Retinal pigment epithelial cell (primary cell): ENCODE results near the gene SIL1.

Source experiments
- DNase-seq: peaks from one replicate; pipeline ENCODE4 v3.0.0-alpha.2; 2010; ENCODE audit warnings: low read depth
- H3K4me3 ChIP-seq: 2 replicates; pipeline ENCODE4 v1.5.1; 2011; ENCODE audit warnings: mild to moderate bottlenecking, low read length, control low read depth, moderate library complexity
- CTCF ChIP-seq: conservative IDR thresholded peaks from 2 replicates; pipeline ENCODE4 v1.5.1; 2011; ENCODE audit warnings: low read depth, low read length, control low read depth, inconsistent platforms

The SIL1 gene

GRCh38 chr5:138953387-138954256 lies 244.5 kb downstream of the SIL1 start:
- peak; percentile 52 for DNase-seq
- no peak for TF ChIP-seq CTCF
- no peak overlapping the region for H3K4me3 ChIP-seq

DNA sequence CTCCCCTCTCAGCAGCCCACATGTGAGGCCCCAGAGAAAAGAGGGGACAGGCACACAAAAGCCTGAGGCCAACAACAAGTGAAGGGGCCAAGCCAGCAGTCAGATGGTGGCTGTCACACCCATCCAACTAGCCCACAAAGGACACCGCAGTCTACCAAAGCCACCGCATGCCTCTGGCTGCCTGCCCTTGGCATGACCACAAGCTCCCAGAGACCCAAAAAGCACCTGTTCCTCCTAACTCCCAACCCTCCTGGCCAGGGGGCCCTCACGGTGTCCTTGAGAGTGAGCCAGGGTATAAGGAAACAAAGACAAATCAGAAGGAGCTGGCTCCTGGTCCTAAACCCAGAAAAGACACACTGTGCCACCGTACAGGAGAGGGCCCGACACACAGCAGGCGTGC lies 245.2 kb downstream of the SIL1 start:
- TF ChIP-seq CTCF = no peak
- no peak overlapping the region for H3K4me3 ChIP-seq
- DNase-seq = no peak

GRCh38 chr5:138951986-138952735 lies 246.0 kb downstream of the SIL1 start:
- no peak overlapping the region for H3K4me3 ChIP-seq
- TF ChIP-seq CTCF = no peak
- no peak for DNase-seq

DNA sequence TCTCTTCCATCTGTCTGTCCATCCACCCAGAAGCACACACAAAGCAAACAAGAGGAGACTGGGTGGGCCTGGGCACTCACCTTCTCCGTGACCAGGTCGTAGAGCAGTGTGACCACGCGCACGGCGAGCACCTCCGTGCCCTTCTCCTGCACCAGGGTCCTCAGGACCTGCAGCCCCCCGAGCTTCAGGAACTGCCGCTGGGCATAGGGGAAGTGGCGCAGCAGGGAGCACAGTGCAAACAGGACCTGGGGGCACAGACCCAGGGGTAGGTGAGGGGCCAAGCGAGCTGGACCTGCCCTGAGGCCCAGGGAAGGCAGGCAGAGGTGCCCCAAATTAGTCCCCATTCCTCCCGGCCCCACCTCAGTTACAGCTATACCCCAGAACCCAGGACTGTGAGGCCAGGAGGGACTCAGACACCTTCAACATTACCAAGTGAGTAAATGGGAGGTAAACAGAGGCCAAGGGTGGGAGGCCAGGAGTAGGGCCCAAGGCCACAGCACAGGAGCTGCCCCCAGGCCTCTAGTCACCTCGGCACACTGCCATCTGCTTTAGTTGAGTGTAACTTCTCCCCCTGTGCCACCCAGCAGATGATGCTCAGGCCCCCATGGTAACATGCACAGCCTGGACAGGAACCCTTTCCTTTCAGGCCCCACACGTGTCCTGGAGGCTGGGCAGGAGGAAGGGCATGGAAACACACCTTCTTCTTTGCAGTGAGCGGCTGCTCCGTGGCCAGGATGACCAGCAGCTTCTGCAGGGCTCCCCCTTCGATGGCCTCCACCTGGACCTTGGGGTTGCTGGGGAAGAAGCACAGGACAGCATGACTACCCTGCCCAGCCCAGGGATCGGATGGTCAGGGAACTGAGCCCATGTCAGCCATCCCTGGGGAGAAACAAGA lies 246.8 kb downstream of the SIL1 start:
- TF ChIP-seq CTCF = no peak
- no peak overlapping the region for H3K4me3 ChIP-seq
- no peak for DNase-seq

GRCh38 chr5:138950421-138951031 lies 247.6 kb downstream of the SIL1 start:
- no peak for DNase-seq
- H3K4me3 ChIP-seq = no peak overlapping the region
- no peak for TF ChIP-seq CTCF

GRCh38 chr5:138949988-138950387 lies 248.2 kb downstream of the SIL1 start:
- H3K4me3 ChIP-seq = no peak overlapping the region
- DNase-seq = no peak
- no peak for TF ChIP-seq CTCF
